Dermis lymphatic vessel endothelial cell (primary cell): Measurements from ENCODE around the gene PRKG2. TPM values are rescaled to one million over a fixed set of nuclear protein-coding genes. Genes with fewer than 3 reads are reported as not detected.

Experiments
- total RNA-seq: library from RNA; depleted of rRNA; stranded (reverse); fragments of >200 nt; gene quantifications from 2 replicates; pipeline ENCODE4 v1.2.1, GENCODE V29; 2014

The PRKG2 gene
- not detected in 2 replicates for total RNA-seq

GRCh38 chr4:81214881-81215868 lies at the start of gene PRKG2:
TSS of gene PRKG2 (minus strand) at chr4:81215222. CDS start at chr4:81205047, 10,175 bp downstream.

Other genes with a start within 250 kb of the PRKG2 start
- gene BMP3, start 184.5 kb downstream of the PRKG2 start, total RNA-seq, result under 0.01 TPM in 1 of 2 replicates, not detected in the other